DMS 273 (cell line): ENCODE results near the gene H2AZ1.
"Not testable (repeated sequence)": the region's sequence is repeated elsewhere in the genome, so short reads cannot be mapped to it uniquely, and the experiment has no call there.

Experiments
- DNase-seq: peaks from one replicate; lab custom pipeline; 2025; ENCODE audit not compliant: unreplicated experiment; lab: John Stamatoyannopoulos, UW

H2AZ1 gene

GRCh38 chr4:99949999-99950912, at the start of gene H2AZ1:
Gene H2AZ1 (minus strand): TSS chr4:99950275. CDS start chr4:99950170, 105 bp downstream.
- DNase-seq: peak; percentile 98

GRCh38 chr4:99998062-99998867, 48.2 kb upstream of the H2AZ1 start:
- DNase-seq: peak; percentile 43

DNA sequence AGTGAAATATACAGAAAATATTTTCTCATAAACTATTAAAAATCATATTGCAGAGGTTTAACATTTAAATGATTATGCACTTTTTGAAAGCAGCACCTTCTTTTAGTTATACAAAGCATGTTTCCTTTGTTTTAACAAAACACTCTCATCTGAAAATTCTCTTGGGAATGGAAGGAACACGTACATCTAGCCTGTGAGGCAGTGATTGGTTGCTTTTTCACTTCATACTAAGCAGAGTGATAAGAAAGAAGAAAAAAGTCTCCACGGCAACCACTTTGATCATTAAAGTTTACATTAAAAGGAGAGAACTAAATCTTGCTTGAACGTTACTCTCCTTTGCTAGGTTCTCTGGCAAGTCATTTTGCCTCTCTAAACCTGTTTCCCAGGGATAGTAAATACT, 41.7 kb upstream of the H2AZ1 start:
- DNase-seq: peak; percentile 1

DNA sequence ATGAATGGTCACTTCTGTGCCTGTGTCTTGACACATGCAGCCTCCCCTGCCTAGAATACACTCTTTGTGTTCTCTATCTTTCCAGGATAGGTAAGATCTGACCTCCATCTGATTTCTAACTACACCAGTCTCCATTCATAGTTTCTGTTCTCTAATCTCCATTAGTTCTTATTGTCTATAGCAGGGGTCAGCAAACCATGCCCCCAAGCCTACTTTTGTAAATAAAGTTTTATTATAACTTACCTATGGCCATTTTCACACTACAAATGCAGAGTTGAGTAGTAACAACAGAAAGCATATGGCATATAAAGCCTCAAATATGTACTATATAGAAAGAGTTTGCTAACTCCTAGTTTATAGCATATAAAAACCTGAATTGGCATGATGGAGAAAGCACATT, 37.6 kb upstream of the H2AZ1 start:
- no peak for DNase-seq

DNA sequence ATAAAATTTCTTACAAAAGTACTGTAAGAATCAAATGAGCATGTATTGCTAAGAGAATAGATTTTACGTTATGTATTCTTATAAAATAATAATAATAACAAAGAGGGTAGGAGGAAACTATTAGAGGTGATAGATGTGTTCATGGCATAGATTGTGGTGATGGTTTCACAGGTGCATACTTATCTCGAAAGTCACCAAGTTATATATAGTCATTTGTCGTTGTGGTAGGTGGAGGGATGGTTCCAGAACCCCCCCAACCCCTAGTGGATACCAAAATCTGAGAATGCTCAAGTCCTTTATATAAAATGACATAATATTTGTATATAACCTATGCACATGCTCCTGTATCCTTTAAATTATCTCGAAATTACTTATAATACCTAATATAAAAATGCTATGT, 36.7 kb upstream of the H2AZ1 start:
- no peak for DNase-seq

DNA sequence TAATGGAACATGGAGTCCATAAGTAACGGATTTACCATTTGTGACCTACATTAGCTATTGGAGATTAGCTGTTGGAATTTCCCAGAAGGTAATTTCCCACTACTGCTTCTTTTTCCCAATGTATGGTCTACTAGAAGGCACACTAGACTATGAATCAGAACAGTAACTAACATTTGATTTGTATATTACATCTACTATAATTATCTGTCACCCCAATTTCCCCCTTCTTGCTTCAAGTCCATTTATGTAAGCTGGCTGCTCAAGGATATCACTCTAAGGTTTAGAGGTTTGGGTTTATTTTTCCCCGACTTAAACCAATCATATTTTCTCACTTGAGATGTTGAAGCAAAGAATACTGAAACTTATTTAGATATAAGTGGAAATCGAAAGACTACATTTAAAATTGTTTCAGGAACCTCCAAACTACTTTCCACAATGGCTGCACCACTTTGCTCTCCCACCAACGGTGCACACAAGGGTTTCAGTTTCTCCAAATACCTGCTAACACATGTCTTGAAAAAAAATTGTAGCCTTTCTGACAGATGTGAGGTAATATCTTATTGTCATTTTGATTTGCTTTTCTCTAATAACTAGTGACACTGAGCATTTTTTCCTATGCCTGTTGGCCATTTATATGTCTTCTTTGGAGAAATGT, 33.3 kb upstream of the H2AZ1 start:
- no peak for DNase-seq

- DNase-seq: no peak
Measured at GRCh38 chr4:99979872-99980271, 29.8 kb upstream of the H2AZ1 start.

DNA sequence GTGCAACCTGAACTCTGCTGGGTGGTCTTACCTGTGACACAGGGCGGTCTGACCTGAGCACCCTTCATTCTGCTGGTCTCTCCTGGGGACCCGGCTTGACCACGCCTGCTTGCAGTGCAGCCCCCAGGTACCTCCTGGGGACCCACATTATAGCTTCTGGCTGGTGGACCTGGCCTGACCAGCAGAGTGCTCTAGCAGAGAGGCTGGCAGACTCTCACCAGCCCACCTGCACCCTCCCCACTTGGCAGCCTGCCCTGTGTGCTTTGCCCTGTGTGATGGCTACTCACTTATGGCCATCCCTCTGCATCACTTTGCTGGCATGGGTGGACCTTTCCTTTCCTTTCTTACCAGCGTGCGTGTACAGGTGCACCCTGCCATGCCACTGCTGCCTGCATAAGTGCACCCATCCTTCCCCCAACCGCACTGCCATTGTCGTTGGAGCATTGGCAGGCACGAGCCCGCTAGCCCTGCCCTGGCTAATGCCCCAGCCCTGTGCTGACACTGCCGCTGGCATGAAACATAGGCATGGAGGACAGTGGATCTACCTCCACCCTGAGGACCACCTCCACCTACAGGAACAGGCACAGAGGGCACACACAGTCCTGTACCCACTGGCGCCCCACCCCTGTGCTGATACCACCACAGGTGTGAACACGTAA, 21.5 kb upstream of the H2AZ1 start:
- no peak for DNase-seq

DNA sequence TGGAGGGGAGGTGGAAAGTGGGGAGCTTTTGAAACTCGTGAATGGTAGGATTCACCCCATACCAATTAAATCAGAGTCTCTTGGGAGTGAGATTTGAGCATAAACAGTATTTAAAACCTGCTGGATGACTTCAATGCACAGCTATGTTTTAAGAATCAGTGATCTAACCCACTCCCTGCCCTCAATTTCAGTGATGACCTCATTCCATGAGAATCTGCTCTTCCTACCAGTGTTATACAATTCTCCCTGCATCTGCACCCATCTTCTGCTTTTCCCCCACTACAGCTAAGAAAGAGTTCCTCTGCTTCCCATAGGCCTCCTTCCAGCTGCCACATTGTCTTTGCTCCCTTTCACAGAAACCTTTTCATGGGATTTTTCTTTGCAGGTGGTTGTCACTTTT, 18.3 kb upstream of the H2AZ1 start:
- DNase-seq: peak; percentile 1

GRCh38 chr4:99966692-99967091, 16.6 kb upstream of the H2AZ1 start:
- no peak for DNase-seq

DNA sequence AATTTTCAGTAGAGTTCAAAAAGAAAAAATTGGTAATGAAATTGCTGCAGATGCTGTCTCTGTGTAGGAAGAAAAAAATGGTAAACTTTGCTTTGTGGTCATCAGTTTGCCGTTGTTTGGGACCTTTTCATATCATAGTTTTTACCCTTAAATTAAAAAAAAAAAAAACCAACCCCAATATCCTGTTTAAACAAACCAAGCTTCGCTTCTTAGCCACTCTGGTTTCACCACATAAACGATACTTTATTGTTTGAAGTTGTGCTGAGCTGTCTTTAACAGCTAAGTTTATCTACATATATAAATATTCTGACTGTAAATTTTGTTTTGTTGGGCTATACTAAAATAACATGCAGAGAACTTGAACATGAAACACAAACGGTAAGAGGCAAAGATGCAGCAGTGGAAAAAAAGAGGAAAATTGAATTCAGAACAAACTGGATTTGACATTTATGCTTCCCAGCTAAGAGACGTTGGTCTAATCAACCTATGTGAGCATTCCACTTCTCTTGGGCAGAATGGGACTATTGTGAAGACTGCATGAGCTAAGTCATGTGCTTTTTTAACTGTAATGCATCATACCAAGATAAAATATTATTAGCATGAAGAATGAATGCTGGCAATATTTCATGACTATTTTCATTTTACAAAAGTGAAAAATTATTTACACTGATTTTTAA, 15.7 kb upstream of the H2AZ1 start:
- DNase-seq: no peak

DNA sequence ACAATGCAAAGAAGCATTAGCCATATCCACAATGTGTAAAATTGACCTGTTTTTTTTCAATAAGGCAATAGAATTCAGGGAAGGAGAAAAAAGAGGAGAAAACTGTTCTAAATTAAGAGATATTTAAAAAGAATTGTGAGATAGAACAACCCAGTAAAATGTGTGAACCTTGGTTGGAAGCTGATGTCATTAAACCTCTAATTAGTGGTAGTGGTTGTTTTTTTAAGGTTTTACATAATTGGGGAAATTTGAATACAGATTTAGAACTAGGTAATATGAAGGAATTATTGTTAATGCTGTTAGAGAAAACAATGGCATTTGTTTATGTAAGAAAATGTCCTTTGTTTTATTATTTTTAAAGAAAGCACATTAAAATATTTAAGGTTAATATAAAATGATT, 15.1 kb upstream of the H2AZ1 start:
- DNase-seq: no peak

DNA sequence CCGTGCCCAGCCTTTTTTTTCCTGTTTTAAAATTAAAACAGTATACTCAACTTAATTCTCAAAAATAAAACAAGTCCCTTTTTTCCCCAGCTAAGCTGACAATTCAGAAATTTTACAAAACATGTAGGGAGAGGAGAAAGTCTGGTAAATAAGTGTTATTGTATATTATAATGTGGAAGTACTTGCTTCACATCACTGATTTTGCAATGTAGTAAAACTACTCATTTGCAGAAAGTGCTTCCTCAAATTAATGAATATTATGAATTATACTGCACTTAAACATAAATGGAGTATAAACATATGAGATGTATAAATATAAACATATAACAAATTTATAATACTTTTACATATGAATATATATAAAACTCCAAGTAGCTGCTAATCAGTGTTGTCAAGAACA, 11.6 kb upstream of the H2AZ1 start:
- no peak for DNase-seq

DNA sequence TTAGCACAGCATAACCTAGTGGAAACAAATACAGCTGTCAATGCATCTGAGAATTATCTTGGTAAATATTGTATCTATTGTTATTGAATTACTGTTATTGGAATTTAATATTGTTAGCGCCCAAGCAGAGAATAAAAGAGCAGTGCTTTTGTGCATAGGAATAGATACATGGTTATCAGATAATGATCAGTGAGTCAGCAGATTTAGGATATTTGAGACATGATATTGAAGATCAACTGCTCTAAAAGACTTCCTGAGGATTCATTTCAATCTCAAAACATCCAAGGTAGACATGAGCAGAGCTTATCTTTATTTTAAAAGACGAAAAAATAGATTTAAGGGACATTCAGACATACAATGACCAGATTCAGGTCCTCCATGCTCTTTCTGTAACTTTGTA, 10.6 kb upstream of the H2AZ1 start:
- DNase-seq: no peak

DNA sequence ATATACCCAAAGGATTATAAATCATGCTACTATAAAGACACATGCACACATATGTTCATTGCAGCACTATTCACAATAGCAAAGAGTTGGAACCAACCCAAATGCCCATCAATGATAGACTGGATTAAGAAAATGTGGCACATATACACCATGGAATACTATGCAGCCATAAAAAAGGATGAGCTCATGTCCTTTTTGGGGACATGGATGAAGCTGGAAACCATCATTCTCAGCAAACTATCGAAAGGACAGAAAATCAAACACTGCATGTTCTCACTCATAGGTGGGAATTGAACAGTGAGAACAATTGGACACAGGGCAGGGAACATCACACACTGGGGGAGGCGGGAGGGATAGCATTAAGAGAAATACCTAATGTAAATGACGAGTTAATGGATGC, 8.1 kb upstream of the H2AZ1 start:
- DNase-seq: not testable (repeated sequence)

- DNase-seq: no peak
Measured at GRCh38 chr4:99950913-99951254, 809 bp upstream of the H2AZ1 start.

GRCh38 chr4:99949034-99949998, 759 bp downstream of the H2AZ1 start:
- DNase-seq: peak; percentile 95

- DNase-seq: peak; percentile 37
Measured at GRCh38 chr4:99947608-99948007, 2.5 kb downstream of the H2AZ1 start.

DNA sequence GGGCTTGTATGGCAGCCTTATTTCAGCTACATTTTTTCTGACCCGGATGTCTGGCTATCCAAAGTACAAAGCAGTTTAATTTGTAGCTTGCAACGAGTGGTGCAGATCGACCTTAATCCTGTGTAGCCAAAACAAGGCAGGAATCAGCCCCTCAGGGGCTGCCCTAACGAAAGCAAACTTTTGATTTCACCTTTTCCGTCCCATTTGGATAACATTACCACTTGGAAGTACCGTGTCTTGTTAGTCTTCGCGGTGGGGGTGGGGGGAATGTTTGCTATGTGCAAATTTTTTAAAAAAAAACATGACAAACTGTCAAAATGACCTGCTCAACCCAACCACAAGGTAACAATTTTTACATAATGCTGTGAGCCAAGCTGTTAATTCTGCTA, 2.9 kb downstream of the H2AZ1 start:
- no peak for DNase-seq
